Measurements from ENCODE around the gene ATAD3A. TPM values are rescaled to one million over a fixed set of nuclear protein-coding genes. Genes with fewer than 3 reads are reported as not detected.

ATAD3A gene
- total RNA-seq, 1 donor from 2014 or later: 52.6 TPM

GRCh38 chr1:1535201-1536018 lies 23.4 kb downstream of the ATAD3A start:
- DNase-seq (ENCODE audit: low read depth): no peak
- H3K4me3 ChIP-seq (ENCODE audit: low read depth, low read length): no peak overlapping the region
- TF ChIP-seq CTCF (conservative IDR thresholded peaks at IDR 0.05; ENCODE audit: low read depth, low read length): no peak

- DNase-seq (ENCODE audit: low read depth): no peak
- TF ChIP-seq CTCF (conservative IDR thresholded peaks at IDR 0.05; ENCODE audit: low read depth, low read length): no peak
These were observed 24.3 kb downstream of the ATAD3A start for GRCh38 chr1:1536019-1536937.

GRCh38 chr1:1536938-1537546 lies 25.1 kb downstream of the ATAD3A start:
- TF ChIP-seq CTCF (conservative IDR thresholded peaks at IDR 0.05; ENCODE audit: low read depth, low read length): no peak
- H3K4me3 ChIP-seq (ENCODE audit: low read depth, low read length): no peak overlapping the region
- no peak for DNase-seq (ENCODE audit: low read depth)

More at GRCh38 chr1:1536019-1536937, 24.3 kb downstream of the ATAD3A start:
- no peak overlapping the region for H3K4me3 ChIP-seq (ENCODE audit: low read depth, low read length)

- H3K4me3 ChIP-seq (ENCODE audit: low read depth, low read length): no peak overlapping the region
- DNase-seq (ENCODE audit: low read depth): no peak
These were observed 25.8 kb downstream of the ATAD3A start for GRCh38 chr1:1537626-1538250.

GRCh38 chr1:1538334-1538733 lies 26.4 kb downstream of the ATAD3A start:
- DNase-seq (ENCODE audit: low read depth): no peak
- TF ChIP-seq CTCF (conservative IDR thresholded peaks at IDR 0.05; ENCODE audit: low read depth, low read length): no peak
- no peak overlapping the region for H3K4me3 ChIP-seq (ENCODE audit: low read depth, low read length)

More at GRCh38 chr1:1537626-1538250, 25.8 kb downstream of the ATAD3A start:
- no peak for TF ChIP-seq CTCF (conservative IDR thresholded peaks at IDR 0.05; ENCODE audit: low read depth, low read length)

GRCh38 chr1:1538989-1539309 lies 27.0 kb downstream of the ATAD3A start:
- no peak overlapping the region for H3K4me3 ChIP-seq (ENCODE audit: low read depth, low read length)
- DNase-seq (ENCODE audit: low read depth): no peak
- no peak for TF ChIP-seq CTCF (conservative IDR thresholded peaks at IDR 0.05; ENCODE audit: low read depth, low read length)
